Measurements from ENCODE around the gene CIRBP. TPM values are rescaled to one million over a fixed set of nuclear protein-coding genes. Genes with fewer than 3 reads are reported as not detected.

Gene CIRBP
- total and polyA plus RNA-seq, 9 of the 15 experiments (the other 6 are each of a cell fraction or from before 2014, with no cell fraction given) = 20.5 to 327 (median 176) TPM

GRCh38 chr19:1272423-1273262, 3.5 kb downstream of the CIRBP start:
- peaks cover 64% of the 10 kb centered on the region for H3K36me3 ChIP-seq (ENCODE audit: control insufficient read depth, insufficient read depth, low read length)
- no peak overlapping the region for H2AFZ ChIP-seq (ENCODE audit: low read depth, low read length)
- TF ChIP-seq EHMT2 (IDR thresholded peaks at IDR 0.05) = no peak
- no peak for TF ChIP-seq BHLHE40 (IDR thresholded peaks at IDR 0.05; ENCODE audit: low read length)
- TF ChIP-seq CREB3L1 (IDR thresholded peaks at IDR 0.05; ENCODE audit: borderline replicate concordance, low read depth) = no peak
- peak; percentile 88 for TF ChIP-seq SPI1 (IDR thresholded peaks at IDR 0.05; ENCODE audit: borderline replicate concordance, low read depth, low read length)
- no peak for TF ChIP-seq ILF3 (IDR thresholded peaks at IDR 0.05; ENCODE audit: borderline replicate concordance)
- no peak for TF ChIP-seq ZBTB49 (CRISPR knock-in tag; IDR thresholded peaks at IDR 0.05; ENCODE audit: borderline replicate concordance)
- no peak for TF ChIP-seq PPARD (CRISPR knock-in tag; IDR thresholded peaks at IDR 0.05)
- no peak for TF ChIP-seq HDAC2 (IDR thresholded peaks at IDR 0.05)
- TF ChIP-seq FOXO4 (CRISPR knock-in tag; IDR thresholded peaks at IDR 0.05) = no peak
- TF ChIP-seq ATF1 (CRISPR knock-in tag; IDR thresholded peaks at IDR 0.05) = no peak
- no peak for TF ChIP-seq ATF1 (tag; IDR thresholded peaks at IDR 0.05)
- no peak for TF ChIP-seq ZNF695 (CRISPR knock-in tag; IDR thresholded peaks at IDR 0.05)
- no peak for TF ChIP-seq FUS (optimal IDR thresholded peaks at IDR 0.05; ENCODE audit: low read depth, low read length)
- TF ChIP-seq ZNF140 (CRISPR knock-in tag; IDR thresholded peaks at IDR 0.05) = no peak
- TF ChIP-seq CTBP1 (IDR thresholded peaks at IDR 0.05; ENCODE audit: borderline replicate concordance) = no peak
- TF ChIP-seq ZNF274 (IDR thresholded peaks at IDR 0.05; ENCODE audit: borderline replicate concordance, low read depth, low read length) = no peak
- TF ChIP-seq DLX4 (CRISPR knock-in tag; IDR thresholded peaks at IDR 0.05) = no peak
- TF ChIP-seq OTX1 (CRISPR knock-in tag; IDR thresholded peaks at IDR 0.05) = no peak

More at GRCh38 chr19:1272423-1273262, 3.5 kb downstream of the CIRBP start:
- Histone ChIP-seq H3K4me2 (ENCODE audit: insufficient read depth, low read length) (peak overlapping the region; percentile 93), H3K9me1 (ENCODE audit: control insufficient read depth, insufficient read depth, low read length) (no peaks in the 10 kb centered on the region), H3K9ac (ENCODE audit: insufficient read depth in 1 of 2, low read depth in 2 of 2, low read length in 2 of 2) (peak overlapping the region; percentile 90 to 99), H4K20me1 (replicated peaks; ENCODE audit: control insufficient read depth, insufficient read depth, low read length) (peaks cover 26% of the 10 kb centered on the region), H3K9me3 (replicated peaks; ENCODE audit: control insufficient read depth, insufficient read depth, low read depth, low read length) (no peaks in the 10 kb centered on the region), H3K27me3 (ENCODE audit: control insufficient read depth in 2 of 2, insufficient read depth in 2 of 2, low read length in 2 of 2) (no peaks in the 10 kb centered on the region), H3K4me3 (peak overlapping the region; percentile 68), H3K27ac (ENCODE audit: extremely low read depth, low read depth, low read length) (peak overlapping the region; percentile 92), H3K79me2 (ENCODE audit: control insufficient read depth, insufficient read depth, low read length) (peaks cover 78% of the 10 kb centered on the region), H3K4me1 (replicated peaks in 1 of 2; ENCODE audit: control insufficient read depth in 2 of 2, insufficient read depth in 2 of 2, low read length in 2 of 2) (peaks cover 70 to 95% of the 10 kb centered on the region in 2 experiments)
- ChIA-PET POLR2A (interaction anchor here (0.6 to 2.8 kb wide), 14 partner anchors 10 to 201 kb away, joined by 3 to 14 read pairs (median 4); partner anchors contain the start of gene ATP5F1D), CTCF (ENCODE audit: low intra/inter-chr PET ratio) (no interaction called here)
- intact Hi-C loops (cut with micrococcal nuclease) = loop anchor here (10.0 kb wide), 1 partner anchor 172 kb away; no protein-coding TSS in a partner anchor
- 42% methylated on average over 32 of the region's 33 CpGs for WGBS (ENCODE audit: insufficient coverage, low coverage, missing lambda C conversion rate)
- DNase-seq (ENCODE audit: extremely low read depth in 1 of 4, low spot score in 3 of 4) (peak in 1 of 4 experiments; percentile 58), FAIRE-seq (peak; percentile 11), ATAC-seq (no peak)
- BruUV-seq (replicated peaks) = no TSS peak
- in situ Hi-C loops (cut with MboI) = no loop called here

Measured in K562 (cell line).